A549 (cell line): ENCODE results near the gene CNTFR. TPM values are rescaled to one million over a fixed set of nuclear protein-coding genes. Genes with fewer than 3 reads are reported as not detected.

Experiments used
- ATAC-seq, 2 experiments: fragments of 200-7000 bp in 1 of 2; fragments of >200 bp in 1 of 2; cut with Nextera tagmentation in 1 of 2; cut with Tn5 transposase in 1 of 2; 3 replicates each; pipeline versions ENCODE4 v1.8.0 to v1.9.1; 2018 to 2020; ENCODE audit warnings: mild to moderate bottlenecking in 1 of 2, moderate library complexity in 1 of 2
- CTCF ChIA-PET: fragments of 300-600 bp; sonication (Branson Sonifier 250); formaldehyde crosslinking; extraction: SDS; loops from one replicate; lab custom pipeline; 2021; ENCODE audit warnings: antibody characterized with exemption, inconsistent platforms; lab: Yijun Ruan, JAX
- POLR2A ChIA-PET: fragments of 350-600 bp; formaldehyde crosslinking; extraction: SDS; loops from one replicate; lab custom pipeline; 2021; ENCODE audit warnings: antibody characterized with exemption, inconsistent platforms; lab: Yijun Ruan, JAX
- DNase-seq, 2 experiments: peaks; one replicate each; pipeline versions ENCODE4 v3.0.0 to v3.0.0-alpha.2; 2011 to 2016; ENCODE audit warnings: low read depth in 1 of 2, low spot score in 1 of 2
- FAIRE-seq: peaks from 2 replicates; lab custom pipeline; 2011; peaks lifted over from hg19 to GRCh38; lab: Jason Lieb, UNC
- H3K27ac ChIP-seq, 2 experiments: fragments of >200 bp; sonication (Bioruptor Twin); formaldehyde crosslinking; 3 replicates each; pipeline ENCODE4 v1.5.1; 2016 to 2017
- H3K4me1 ChIP-seq: fragments of >200 bp; sonication (Bioruptor Twin); formaldehyde crosslinking; 3 replicates; pipeline ENCODE4 v1.6.1; 2016
- H3K4me2 ChIP-seq: fragments of >200 bp; sonication (Bioruptor Twin); formaldehyde crosslinking; 3 replicates; pipeline ENCODE4 v1.6.1; 2016
- H3K4me3 ChIP-seq: fragments of >200 bp; sonication (Bioruptor Twin); formaldehyde crosslinking; 3 replicates; pipeline ENCODE4 v1.5.1; 2016
- H3K9me3 ChIP-seq: fragments of >200 bp; sonication (Bioruptor Twin); formaldehyde crosslinking; 3 replicates; pipeline ENCODE4 v1.6.1; 2016
- ATOH8 ChIP-seq: fragments of 250-450 bp; sonication (Bioruptor Pico); IDR thresholded peaks from 2 replicates; pipeline ENCODE4 v1.5.0; 2020; ENCODE audit warnings: low read depth, mild to moderate bottlenecking, moderate library complexity
- CHD4 ChIP-seq: fragments of 200-600 bp; sonication (generic); IDR thresholded peaks from 2 replicates; pipeline ENCODE4 v1.6.1; 2016; ENCODE audit warnings: antibody characterized with exemption, mild to moderate bottlenecking, borderline replicate concordance
- CTCF ChIP-seq: fragments of >200 bp; sonication (Bioruptor Twin); formaldehyde crosslinking; IDR thresholded peaks from 3 replicates; pipeline ENCODE4 v1.5.1; 2016
- E2F6 ChIP-seq: IDR thresholded peaks from 2 replicates; pipeline ENCODE4 v1.6.1; 2012; ENCODE audit warnings: low read depth, borderline replicate concordance
- EHMT2 ChIP-seq: fragments of 200-600 bp; sonication (generic); IDR thresholded peaks from 2 replicates; pipeline ENCODE4 v1.6.1; 2016; ENCODE audit warnings: antibody characterized with exemption, low read depth, mild to moderate bottlenecking, moderate library complexity
- ELK1 ChIP-seq: fragments of 150-350 bp; IDR thresholded peaks from 2 replicates; pipeline ENCODE4 v1.6.1; 2014; ENCODE audit warnings: low read depth, mild to moderate bottlenecking, low read length
- ESRRA ChIP-seq: fragments of 150-350 bp; IDR thresholded peaks from 2 replicates; pipeline ENCODE4 v1.6.1; 2014; ENCODE audit warnings: mild to moderate bottlenecking, low read length, borderline replicate concordance
- FOSB ChIP-seq: fragments of 250-450 bp; sonication (Bioruptor Pico); IDR thresholded peaks from 2 replicates; pipeline ENCODE4 v1.5.0; 2020; ENCODE audit warnings: mild to moderate bottlenecking, moderate library complexity
- FOSL2 ChIP-seq, 2 experiments: fragments of 450-650 bp in 1 of 2; fragments of >200 bp in 1 of 2; sonication (Bioruptor Twin) in 1 of 2; formaldehyde crosslinking; IDR thresholded peaks; 2 replicates each; pipeline versions ENCODE4 v1.5.0 to v1.6.1; 2016 to 2020; ENCODE audit warnings: mild to moderate bottlenecking in 1 of 2, moderate library complexity in 1 of 2
- FOXS1 ChIP-seq: fragments of 250-450 bp; sonication (Bioruptor Pico); IDR thresholded peaks from 2 replicates; pipeline ENCODE4 v1.5.0; 2020; ENCODE audit warnings: mild to moderate bottlenecking, moderate library complexity
- HES2 ChIP-seq: fragments of >200 bp; sonication (Bioruptor Twin); formaldehyde crosslinking; IDR thresholded peaks from 2 replicates; pipeline ENCODE4 v1.6.1; 2016
- HEYL ChIP-seq: fragments of 250-450 bp; sonication (Bioruptor Pico); IDR thresholded peaks from 2 replicates; pipeline ENCODE4 v1.8.0; 2021; ENCODE audit warnings: mild to moderate bottlenecking, moderate library complexity
- HMGXB4 ChIP-seq: fragments of 250-450 bp; sonication (Bioruptor Pico); IDR thresholded peaks from 2 replicates; pipeline ENCODE4 v1.5.0; 2021; ENCODE audit warnings: mild to moderate bottlenecking, moderate library complexity, borderline replicate concordance
- HOXB13 ChIP-seq: fragments of 250-450 bp; sonication (Bioruptor Pico); IDR thresholded peaks from 2 replicates; pipeline ENCODE4 v1.5.0; 2020; ENCODE audit warnings: low read depth, mild to moderate bottlenecking, moderate library complexity
- HOXB5 ChIP-seq: fragments of 250-450 bp; sonication (Bioruptor Pico); IDR thresholded peaks from 2 replicates; pipeline ENCODE4 v1.5.0; 2020; ENCODE audit warnings: mild to moderate bottlenecking, moderate library complexity
- JUNB ChIP-seq: fragments of >200 bp; sonication (Bioruptor Twin); formaldehyde crosslinking; IDR thresholded peaks from 2 replicates; pipeline ENCODE4 v1.6.1; 2016
- MAFK ChIP-seq: fragments of 450-650 bp; IDR thresholded peaks from 2 replicates; pipeline ENCODE4 v1.6.1; 2014; ENCODE audit not compliant: partially characterized antibody
- MAX ChIP-seq: IDR thresholded peaks from 2 replicates; pipeline ENCODE4 v1.6.1; 2012
- NR3C1 ChIP-seq: fragments of >200 bp; sonication (Bioruptor Twin); formaldehyde crosslinking; IDR thresholded peaks from 3 replicates; pipeline ENCODE4 v1.6.1; 2017
- PBX3 ChIP-seq: IDR thresholded peaks from 2 replicates; pipeline ENCODE4 v1.6.1; 2012
- RAD21 ChIP-seq, 2 experiments: fragments of >200 bp in 1 of 2; sonication (Bioruptor Twin) in 1 of 2; formaldehyde crosslinking in 1 of 2; IDR thresholded peaks in 1 of 2; conservative IDR thresholded peaks in 1 of 2; 2 replicates in 1 of 2; 3 replicates in 1 of 2; pipeline ENCODE4 v1.6.1; 2012 to 2018; ENCODE audit warnings: inconsistent platforms in 1 of 2
- RARB ChIP-seq: fragments of 250-450 bp; sonication (Bioruptor Pico); IDR thresholded peaks from 2 replicates; pipeline ENCODE4 v1.8.0; 2021; ENCODE audit warnings: mild to moderate bottlenecking, moderate library complexity
- RCOR1 ChIP-seq: fragments of 150-350 bp; IDR thresholded peaks from 2 replicates; pipeline ENCODE4 v1.6.1; 2014; ENCODE audit warnings: antibody characterized with exemption, low read length, low read depth
- RFX5 ChIP-seq: fragments of 450-650 bp; IDR thresholded peaks from 2 replicates; pipeline ENCODE4 v1.7.1; 2014; ENCODE audit warnings: antibody characterized with exemption, mild to moderate bottlenecking, moderate library complexity
- RNF2 ChIP-seq: fragments of 200-600 bp; sonication (generic); IDR thresholded peaks from 2 replicates; pipeline ENCODE4 v1.6.1; 2016; ENCODE audit warnings: low read depth, mild to moderate bottlenecking, antibody characterized with exemption, moderate library complexity, borderline replicate concordance
- SREBF2 ChIP-seq: fragments of 450-650 bp; IDR thresholded peaks from 2 replicates; pipeline ENCODE4 v1.6.1; 2014; ENCODE audit warnings: mild to moderate bottlenecking, moderate library complexity
- TFCP2L1 ChIP-seq: fragments of 250-450 bp; sonication (Bioruptor Pico); IDR thresholded peaks from 2 replicates; pipeline ENCODE4 v1.5.0; 2021; ENCODE audit warnings: mild to moderate bottlenecking
- TP53 ChIP-seq: fragments of 250-450 bp; sonication (Bioruptor Pico); IDR thresholded peaks from 2 replicates; pipeline ENCODE4 v1.5.0; 2021; ENCODE audit warnings: mild to moderate bottlenecking, moderate library complexity
- USF2 ChIP-seq: fragments of 450-650 bp; IDR thresholded peaks from 2 replicates; pipeline ENCODE4 v1.6.1; 2014; ENCODE audit warnings: antibody characterized with exemption
- WGBS: methylation state at CpG from one replicate; pipeline ENCODE4 v1.1.6; 2017; ENCODE audit errors: missing lambda C conversion rate; 5-methylcytosine and 5-hydroxymethylcytosine counted together
- polyA plus RNA-seq, 4 experiments: library from polyadenylated mRNA; depleted of rRNA in 3 of 4; stranded (reverse); fragments of >200 nt; fragmentation: RNase III in 1 of 4; extraction: RNeasy Plus Mini Kit Qiagen cat#74134 plus additional on column Dnase treatment in 1 of 4; gene quantifications; 2 replicates in 3 of 4; 3 replicates in 1 of 4; pipeline ENCODE4 v1.2.3, GENCODE V29; 2011 to 2017

The CNTFR gene
- polyA plus RNA-seq, 2 of the 4 experiments (the other 2 are of a cell fraction), result 0.09 TPM; not detected in 1

GRCh38 chr9:34517185-34517584, 72.3 kb downstream of the CNTFR start:
- ChIA-PET POLR2A (no interaction called here), CTCF (interaction anchor here (0.7 to 13.5 kb wide), 6 partner anchors 11 to 113 kb away, joined by 3 to 114 read pairs (median 4); no protein-coding TSS in a partner anchor)
- H3K27ac ChIP-seq, result no peak overlapping the region
- ATAC-seq, result no peak
- no peaks in the 10 kb centered on the region for H3K9me3 ChIP-seq
- 48% methylated on average over 7 of the region's 7 CpGs for WGBS
- no peak for DNase-seq
- no peaks in the 10 kb centered on the region; the same call in 2 of the 3 replicates for H3K4me1 ChIP-seq
- no peak for FAIRE-seq
- TF ChIP-seq MAX (no peak), HOXB13 (CRISPR knock-in tag) (no peak), TP53 (CRISPR knock-in tag) (no peak), HMGXB4 (no peak), JUNB (no peak), PBX3 (no peak), FOXS1 (CRISPR knock-in tag) (no peak), FOSL2 (IDR thresholded peaks at IDR 0.05) (no peak), FOSL2 (CRISPR knock-in tag; IDR thresholded peaks at IDR 0.05) (no peak), RNF2 (no peak), NR3C1 (no peak), HES2 (no peak), FOSB (CRISPR knock-in tag) (no peak), USF2 (no peak), RAD21 (conservative IDR thresholded peaks at IDR 0.05 in 1 of 2, IDR thresholded peaks at IDR 0.05 in 1 of 2) (no peak), RFX5 (no peak)
- H3K4me3 ChIP-seq, result no peak overlapping the region
- H3K4me2 ChIP-seq, result no peak overlapping the region

- Histone ChIP-seq H3K4me2 (no peak overlapping the region), H3K4me3 (no peak overlapping the region), H3K27ac (no peak overlapping the region), H3K4me1 (no peaks in the 10 kb centered on the region), H3K9me3 (no peaks in the 10 kb centered on the region)
- no peak for FAIRE-seq
- CTCF ChIA-PET, result interaction anchor here (1.4 to 13.5 kb wide), 3 partner anchors 14 to 32 kb away, joined by 3 to 114 read pairs (median 3); no protein-coding TSS in a partner anchor
- no peak for DNase-seq
- 49% methylated on average over 3 of the region's 3 CpGs for WGBS
- POLR2A ChIA-PET, result no interaction called here
- no peak for ATAC-seq
- no peak for TF ChIP-seq NR3C1
- TF ChIP-seq CHD4, result no peak
- TF ChIP-seq HOXB13 (CRISPR knock-in tag), result no peak
- no peak for TF ChIP-seq MAFK
- TF ChIP-seq TP53 (CRISPR knock-in tag), result no peak
- no peak for TF ChIP-seq HOXB5
- no peak for TF ChIP-seq ATOH8 (CRISPR knock-in tag)
- TF ChIP-seq E2F6, result no peak
- no peak for TF ChIP-seq ESRRA
- TF ChIP-seq SREBF2, result no peak
- TF ChIP-seq RCOR1, result no peak
- TF ChIP-seq ELK1, result no peak
- no peak for TF ChIP-seq JUNB
- TF ChIP-seq EHMT2, result no peak
- TF ChIP-seq HEYL (CRISPR knock-in tag), result no peak
- TF ChIP-seq TFCP2L1 (CRISPR knock-in tag), result no peak
- TF ChIP-seq RARB, result no peak
- TF ChIP-seq CTCF, result no peak
Measured at GRCh38 chr9:34515959-34516358, 73.6 kb downstream of the CNTFR start.
